ENCODE data around the gene RPN1.

DNA sequence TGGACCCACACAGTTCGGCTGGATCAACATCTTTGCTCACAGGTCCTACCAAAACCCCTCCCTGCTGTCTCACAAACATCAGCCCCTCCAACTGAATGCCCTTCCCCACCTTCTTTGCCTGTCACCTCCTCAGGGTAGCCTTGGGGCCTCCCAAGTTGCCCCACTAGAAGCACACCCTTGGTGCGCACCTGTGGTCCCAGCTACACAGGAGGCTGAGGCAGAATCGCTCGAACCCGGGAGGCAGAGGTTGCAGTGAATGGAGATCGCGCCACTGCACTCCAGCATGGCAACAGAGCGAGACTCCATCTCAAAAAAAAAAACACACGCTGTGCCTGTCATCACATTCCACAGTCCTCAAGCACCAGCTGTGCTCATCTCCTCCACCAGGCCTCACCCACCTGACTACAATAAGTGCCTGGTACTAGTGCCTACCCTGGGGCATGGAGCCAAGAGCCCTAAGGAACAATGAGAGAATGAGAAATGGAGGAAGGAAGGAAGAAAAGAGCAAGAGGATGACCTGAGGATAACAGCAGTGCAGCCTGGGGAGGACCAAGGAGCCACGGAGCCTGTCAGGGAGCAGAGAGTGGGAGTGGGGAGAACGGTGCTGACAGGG lies 26.0 kb downstream of the RPN1 start:
- no peak for TF ChIP-seq EZH2 (IDR thresholded peaks at IDR 0.05; ENCODE audit: borderline replicate concordance)
- no peak for TF ChIP-seq CTCF (IDR thresholded peaks at IDR 0.05; ENCODE audit: poor library complexity)
- no peak for TF ChIP-seq EZH2phosphoT487 (IDR thresholded peaks at IDR 0.05; ENCODE audit: low read depth, severe bottlenecking, unreplicated experiment)
